OCI-LY7 (cell line): ENCODE data around the gene GPRIN2.

Source experiments
- EZH2phosphoT487 ChIP-seq: fragments of 200-600 bp; sonication (generic); IDR thresholded peaks from 2 replicates; pipeline ENCODE4 v1.6.1; 2018; ENCODE audit warnings: low read depth, borderline replicate concordance, mild to moderate bottlenecking, mixed run types, antibody characterized with exemption, low read length, moderate library complexity, mixed read lengths
- TF ChIP-seq, protein P1 (sequence below): fragments of 200-600 bp; sonication (generic); conservative IDR thresholded peaks from 2 replicates; pipeline ENCODE4 v1.5.1; 2014; ENCODE audit warnings: mild to moderate bottlenecking, antibody characterized with exemption, low read length, moderate library complexity, mixed read lengths

DNA sequence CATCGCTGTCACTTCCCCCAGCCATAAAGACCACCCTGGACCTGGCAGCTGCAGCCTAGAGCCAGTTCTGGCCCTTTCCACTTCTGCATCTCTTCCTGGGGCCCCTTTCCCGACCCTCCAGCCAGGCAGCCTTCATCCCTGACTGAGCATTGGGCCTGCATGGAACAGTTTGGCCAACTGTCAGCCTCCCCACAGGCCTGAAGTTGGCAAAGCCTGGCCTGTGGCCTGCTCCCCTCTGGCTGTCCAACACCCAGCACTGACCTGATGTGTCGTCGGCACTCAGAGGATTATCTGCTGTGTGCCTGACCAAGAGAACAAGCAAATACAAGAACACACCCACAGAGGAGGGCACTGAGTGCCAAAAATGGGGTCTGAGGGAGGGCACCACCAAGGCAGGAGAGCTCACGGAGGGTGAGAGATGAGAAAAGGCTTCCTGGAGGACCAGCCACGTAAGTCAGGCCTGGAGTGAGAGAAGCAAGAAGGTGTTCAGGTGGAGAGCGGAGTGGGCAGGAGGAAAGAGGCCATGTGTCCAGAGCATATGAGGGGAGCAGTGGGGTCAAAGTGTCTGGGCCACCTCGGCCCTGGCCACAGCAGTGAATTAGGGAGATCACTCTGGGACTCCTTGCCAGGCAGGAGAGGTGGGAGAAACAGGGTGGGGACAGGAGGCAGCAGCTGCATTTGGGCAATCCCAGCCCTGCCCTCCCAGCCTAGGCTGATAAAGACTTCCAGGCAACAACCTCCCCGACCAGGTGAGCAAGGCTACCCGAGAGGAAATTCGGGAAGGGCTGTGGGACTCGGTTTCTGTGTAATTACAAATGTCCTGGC, 4.5 kb downstream of the GPRIN2 start:
- TF ChIP-seq, protein P1, sequence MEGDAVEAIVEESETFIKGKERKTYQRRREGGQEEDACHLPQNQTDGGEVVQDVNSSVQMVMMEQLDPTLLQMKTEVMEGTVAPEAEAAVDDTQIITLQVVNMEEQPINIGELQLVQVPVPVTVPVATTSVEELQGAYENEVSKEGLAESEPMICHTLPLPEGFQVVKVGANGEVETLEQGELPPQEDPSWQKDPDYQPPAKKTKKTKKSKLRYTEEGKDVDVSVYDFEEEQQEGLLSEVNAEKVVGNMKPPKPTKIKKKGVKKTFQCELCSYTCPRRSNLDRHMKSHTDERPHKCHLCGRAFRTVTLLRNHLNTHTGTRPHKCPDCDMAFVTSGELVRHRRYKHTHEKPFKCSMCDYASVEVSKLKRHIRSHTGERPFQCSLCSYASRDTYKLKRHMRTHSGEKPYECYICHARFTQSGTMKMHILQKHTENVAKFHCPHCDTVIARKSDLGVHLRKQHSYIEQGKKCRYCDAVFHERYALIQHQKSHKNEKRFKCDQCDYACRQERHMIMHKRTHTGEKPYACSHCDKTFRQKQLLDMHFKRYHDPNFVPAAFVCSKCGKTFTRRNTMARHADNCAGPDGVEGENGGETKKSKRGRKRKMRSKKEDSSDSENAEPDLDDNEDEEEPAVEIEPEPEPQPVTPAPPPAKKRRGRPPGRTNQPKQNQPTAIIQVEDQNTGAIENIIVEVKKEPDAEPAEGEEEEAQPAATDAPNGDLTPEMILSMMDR = no peak
- TF ChIP-seq EZH2phosphoT487 = no peak
